B cell (primary cell): ENCODE results near the gene CCNI2. TPM values are rescaled to one million over a fixed set of nuclear protein-coding genes. Genes with fewer than 3 reads are reported as not detected.

ENCODE experiments used
- ATAC-seq: fragments of 200-7000 bp; cut with Tn5 transposase; one replicate; pipeline ENCODE4 v1.10.0; 2021; ENCODE audit warnings: low read depth, mild to moderate bottlenecking, moderate number of reproducible peaks, moderate library complexity
- CTCF ChIA-PET: fragments of 350-600 bp; sonication (Branson Sonifier 250); formaldehyde crosslinking; loops from one replicate; lab custom pipeline; 2021; ENCODE audit warnings: antibody characterized with exemption, inconsistent platforms; lab: Charles Lee
- POLR2A ChIA-PET: fragments of 350-600 bp; sonication (Branson Sonifier 250); formaldehyde crosslinking; loops from one replicate; lab custom pipeline; 2021; ENCODE audit warnings: antibody characterized with exemption; lab: Charles Lee
- DNase-seq: peaks from one replicate; pipeline ENCODE4 v3.0.0; 2013
- H2AFZ ChIP-seq: 2 replicates; pipeline ENCODE4 v1.6.1; 2012; ENCODE audit warnings: mild to moderate bottlenecking, low read depth, low read length; ENCODE audit not compliant: insufficient read depth, poor library complexity, severe bottlenecking
- H3K27ac ChIP-seq, 2 donors: 1 replicate in 1 of 2; 2 replicates in 1 of 2; pipeline ENCODE4 v1.5.1; 2012 to 2013; ENCODE audit warnings: low read length in 2 of 2, mild to moderate bottlenecking in 2 of 2, moderate library complexity in 1 of 2
- H3K27me3 ChIP-seq, 4 experiments: fragments of 200-600 bp in 1 of 4; sonication (generic) in 1 of 4; replicated peaks in 1 of 4; 1 replicate in 2 of 4; 2 replicates in 2 of 4; pipeline versions ENCODE4 v1.6.1 to v1.7.0; 2013 to 2016; ENCODE audit warnings: low read length in 3 of 4, mild to moderate bottlenecking in 2 of 4, mixed read lengths in 1 of 4, moderate library complexity in 1 of 4; ENCODE audit not compliant: insufficient read depth in 4 of 4, control insufficient read depth in 3 of 4; ENCODE audit errors: control extremely low read depth in 1 of 4
- H3K36me3 ChIP-seq, 2 experiments: replicated peaks in 1 of 2; 1 replicate in 1 of 2; 2 replicates in 1 of 2; pipeline versions ENCODE4 v1.6.1 to v1.7.1; 2013; ENCODE audit warnings: low read length in 1 of 2; ENCODE audit not compliant: insufficient read depth in 2 of 2, control insufficient read depth in 1 of 2; ENCODE audit errors: control extremely low read depth in 1 of 2, extremely low read depth in 1 of 2
- H3K4me1 ChIP-seq, 2 donors: fragments of 200-600 bp in 1 of 2; sonication (generic) in 1 of 2; 1 replicate in 1 of 2; 2 replicates in 1 of 2; pipeline versions ENCODE4 v1.5.1 to v1.6.1; 2013 to 2017; ENCODE audit warnings: low read length in 2 of 2; ENCODE audit not compliant: control insufficient read depth in 2 of 2, insufficient read depth in 2 of 2
- H3K4me2 ChIP-seq: replicated peaks from 2 replicates; pipeline ENCODE3; 2012; ENCODE audit warnings: mild to moderate bottlenecking, low read depth, low read length; ENCODE audit not compliant: poor library complexity, severe bottlenecking
- H3K4me3 ChIP-seq, 5 experiments: fragments of 200-600 bp in 1 of 5; sonication (generic) in 1 of 5; 1 replicate in 3 of 5; 2 replicates in 2 of 5; pipeline versions ENCODE4 v1.5.1 to v1.7.0; 2011 to 2016; ENCODE audit warnings: low read length in 4 of 5, mild to moderate bottlenecking in 4 of 5, low read depth in 2 of 5, control low read depth in 1 of 5, moderate library complexity in 1 of 5; ENCODE audit not compliant: insufficient read depth in 1 of 5; ENCODE audit errors: control extremely low read depth in 1 of 5, extremely low read depth in 1 of 5
- H3K79me2 ChIP-seq: fragments of 200-600 bp; sonication (generic); one replicate; pipeline ENCODE4 v1.6.0; 2016; ENCODE audit warnings: low read length; ENCODE audit not compliant: control insufficient read depth, insufficient read depth
- H3K9ac ChIP-seq: fragments of 200-600 bp; sonication (generic); 2 replicates; pipeline ENCODE4 v1.6.1; 2017; ENCODE audit warnings: mild to moderate bottlenecking, low read length, moderate library complexity
- H3K9me3 ChIP-seq, 3 donors: one replicate each; pipeline versions ENCODE4 v1.6.1 to v1.7.1; 2013; ENCODE audit warnings: low read length in 2 of 3; ENCODE audit not compliant: control insufficient read depth in 2 of 3, insufficient read depth in 1 of 3; ENCODE audit errors: control extremely low read depth in 1 of 3
- H4K20me1 ChIP-seq: 2 replicates; pipeline ENCODE4 v1.6.0; 2012; ENCODE audit warnings: mild to moderate bottlenecking, low read length; ENCODE audit not compliant: insufficient read depth, control insufficient read depth, poor library complexity, severe bottlenecking
- H3K27ac Mint-ChIP-seq: one replicate; pipeline ENCODE4 v1.8.0; 2021; ENCODE audit warnings: mixed read lengths
- H3K27me3 Mint-ChIP-seq: one replicate; pipeline ENCODE4 v1.8.0; 2021; ENCODE audit warnings: mixed read lengths
- H3K4me1 Mint-ChIP-seq: one replicate; pipeline ENCODE4 v1.8.0; 2021; ENCODE audit warnings: mixed read lengths
- H3K4me3 Mint-ChIP-seq: one replicate; pipeline ENCODE4 v1.8.0; 2021; ENCODE audit warnings: mixed read lengths
- H3K9me3 Mint-ChIP-seq: one replicate; pipeline ENCODE4 v1.8.0; 2022; ENCODE audit warnings: mixed read lengths; ENCODE audit not compliant: insufficient read depth
- EZH2 ChIP-seq: IDR thresholded peaks from 2 replicates; pipeline ENCODE4 v1.6.1; 2012; ENCODE audit warnings: borderline replicate concordance, low read depth, mild to moderate bottlenecking, moderate library complexity, low read length; ENCODE audit not compliant: insufficient read depth, poor library complexity, severe bottlenecking
- WGBS: methylation state at CpG from one replicate; pipeline ENCODE4 v1.1.5; 2013; ENCODE audit warnings: missing lambda C conversion rate; ENCODE audit not compliant: insufficient coverage; 5-methylcytosine and 5-hydroxymethylcytosine counted together
- intact Hi-C: fragments of 100-400 bp; cut with micrococcal nuclease; formaldehyde crosslinking; loops from one replicate; pipeline ENCODE4 v1.10.0; 2022
- polyA plus RNA-seq: library from polyadenylated mRNA; depleted of rRNA; stranded (reverse); fragments of >200 nt; gene quantifications from 2 replicates; pipeline ENCODE4 v1.2.3, GENCODE V29; 2012
- total RNA-seq, 2 donors: library from RNA; stranded (reverse); fragments of 120-200 nt in 1 of 2; gene quantifications; 1 replicate in 1 of 2; 2 replicates in 1 of 2; pipeline versions ENCODE4 v1.2.3 to v1.2.4, GENCODE V29; 2013 to 2022
- TF ChIP-seq, protein P1 (sequence below): fragments of 200-600 bp; IDR thresholded peaks from one replicate; pipeline ENCODE4 v1.8.0; 2022; ENCODE audit warnings: antibody characterized with exemption, mild to moderate bottlenecking

The CCNI2 gene
- total and polyA plus RNA-seq, 2 donors (not counting 1 experiment from before 2014, with no cell fraction given): 0.39 to 2.0 TPM

- no peak overlapping the region for H3K4me3 ChIP-seq
- H3K27me3 Mint-ChIP-seq: peaks cover 4% of the 10 kb centered on the region
- TF ChIP-seq EZH2: no peak
- TF ChIP-seq, protein P1, sequence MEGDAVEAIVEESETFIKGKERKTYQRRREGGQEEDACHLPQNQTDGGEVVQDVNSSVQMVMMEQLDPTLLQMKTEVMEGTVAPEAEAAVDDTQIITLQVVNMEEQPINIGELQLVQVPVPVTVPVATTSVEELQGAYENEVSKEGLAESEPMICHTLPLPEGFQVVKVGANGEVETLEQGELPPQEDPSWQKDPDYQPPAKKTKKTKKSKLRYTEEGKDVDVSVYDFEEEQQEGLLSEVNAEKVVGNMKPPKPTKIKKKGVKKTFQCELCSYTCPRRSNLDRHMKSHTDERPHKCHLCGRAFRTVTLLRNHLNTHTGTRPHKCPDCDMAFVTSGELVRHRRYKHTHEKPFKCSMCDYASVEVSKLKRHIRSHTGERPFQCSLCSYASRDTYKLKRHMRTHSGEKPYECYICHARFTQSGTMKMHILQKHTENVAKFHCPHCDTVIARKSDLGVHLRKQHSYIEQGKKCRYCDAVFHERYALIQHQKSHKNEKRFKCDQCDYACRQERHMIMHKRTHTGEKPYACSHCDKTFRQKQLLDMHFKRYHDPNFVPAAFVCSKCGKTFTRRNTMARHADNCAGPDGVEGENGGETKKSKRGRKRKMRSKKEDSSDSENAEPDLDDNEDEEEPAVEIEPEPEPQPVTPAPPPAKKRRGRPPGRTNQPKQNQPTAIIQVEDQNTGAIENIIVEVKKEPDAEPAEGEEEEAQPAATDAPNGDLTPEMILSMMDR: no peak
- H3K4me3 Mint-ChIP-seq: no peak overlapping the region
- H3K27me3 ChIP-seq: peaks cover 0 to 5% (median 0%) of the 10 kb centered on the region in 4 experiments
- POLR2A ChIA-PET: no interaction called here
- H3K4me1 Mint-ChIP-seq: no peaks in the 10 kb centered on the region
- WGBS: 97% methylated on average over 8 of the region's 8 CpGs
- intact Hi-C loops: no loop called here
- DNase-seq (no peak), ATAC-seq (no peak)
- no peak overlapping the region for H3K27ac Mint-ChIP-seq
- H4K20me1 ChIP-seq: no peaks in the 10 kb centered on the region
- H3K36me3 ChIP-seq: no peaks in the 10 kb centered on the region
- no peaks in the 10 kb centered on the region for H3K9me3 ChIP-seq
- CTCF ChIA-PET: no interaction called here
- no peaks in the 10 kb centered on the region for H3K4me1 ChIP-seq
- H2AFZ ChIP-seq: no peak overlapping the region
- no peak overlapping the region for H3K4me2 ChIP-seq
- H3K9ac ChIP-seq: no peak overlapping the region
- no peak overlapping the region for H3K27ac ChIP-seq
- H3K9me3 Mint-ChIP-seq: no peaks in the 10 kb centered on the region
- no peaks in the 10 kb centered on the region for H3K79me2 ChIP-seq
Measured at GRCh38 chr5:132770476-132771159, 23.4 kb downstream of the CCNI2 start.

GRCh38 chr5:132771503-132771998 lies 24.3 kb downstream of the CCNI2 start:
- H3K4me1 ChIP-seq: peaks cover 5% of the 10 kb centered on the region in 2 donors
- no peaks in the 10 kb centered on the region for H4K20me1 ChIP-seq
- no peak overlapping the region for H2AFZ ChIP-seq
- no peak overlapping the region for H3K4me3 Mint-ChIP-seq
- H3K9me3 Mint-ChIP-seq: no peaks in the 10 kb centered on the region
- no peak overlapping the region for H3K27ac ChIP-seq
- no peak overlapping the region for H3K9ac ChIP-seq
- no peak overlapping the region for H3K27ac Mint-ChIP-seq
- peaks cover 0 to 10% (median 1%) of the 10 kb centered on the region in 4 experiments for H3K27me3 ChIP-seq
- no peak for TF ChIP-seq EZH2
- TF ChIP-seq, protein P1: no peak
- CTCF ChIA-PET: no interaction called here
- 94% methylated on average over 8 of the region's 8 CpGs for WGBS
- DNase-seq (no peak), ATAC-seq (no peak)
- H3K9me3 ChIP-seq: no peaks in the 10 kb centered on the region
- no peak overlapping the region for H3K4me3 ChIP-seq
- peaks cover 4% of the 10 kb centered on the region for H3K27me3 Mint-ChIP-seq
- no peaks in the 10 kb centered on the region for H3K79me2 ChIP-seq
- intact Hi-C loops: no loop called here
- H3K4me2 ChIP-seq: no peak overlapping the region
- H3K36me3 ChIP-seq: no peaks in the 10 kb centered on the region
- no peaks in the 10 kb centered on the region for H3K4me1 Mint-ChIP-seq
- POLR2A ChIA-PET: no interaction called here
